ENCODE measurements around the gene CREB3L1.

- TF ChIP-seq CEBPB (IDR thresholded peaks at IDR 0.05) (peak; percentile 98), ZBTB7A (IDR thresholded peaks at IDR 0.05; ENCODE audit: low read depth) (no peak), MAX (IDR thresholded peaks at IDR 0.05) (peak; percentile 85)
Observed at GRCh38 chr11:46242952-46243795, 34.3 kb upstream of the CREB3L1 start.
